ENCODE results near the gene BANP. TPM values are rescaled to one million over a fixed set of nuclear protein-coding genes. Genes with fewer than 3 reads are reported as not detected.

The BANP gene
- total RNA-seq, 1 experiment from 2014 or later: 37.2 TPM

DNA sequence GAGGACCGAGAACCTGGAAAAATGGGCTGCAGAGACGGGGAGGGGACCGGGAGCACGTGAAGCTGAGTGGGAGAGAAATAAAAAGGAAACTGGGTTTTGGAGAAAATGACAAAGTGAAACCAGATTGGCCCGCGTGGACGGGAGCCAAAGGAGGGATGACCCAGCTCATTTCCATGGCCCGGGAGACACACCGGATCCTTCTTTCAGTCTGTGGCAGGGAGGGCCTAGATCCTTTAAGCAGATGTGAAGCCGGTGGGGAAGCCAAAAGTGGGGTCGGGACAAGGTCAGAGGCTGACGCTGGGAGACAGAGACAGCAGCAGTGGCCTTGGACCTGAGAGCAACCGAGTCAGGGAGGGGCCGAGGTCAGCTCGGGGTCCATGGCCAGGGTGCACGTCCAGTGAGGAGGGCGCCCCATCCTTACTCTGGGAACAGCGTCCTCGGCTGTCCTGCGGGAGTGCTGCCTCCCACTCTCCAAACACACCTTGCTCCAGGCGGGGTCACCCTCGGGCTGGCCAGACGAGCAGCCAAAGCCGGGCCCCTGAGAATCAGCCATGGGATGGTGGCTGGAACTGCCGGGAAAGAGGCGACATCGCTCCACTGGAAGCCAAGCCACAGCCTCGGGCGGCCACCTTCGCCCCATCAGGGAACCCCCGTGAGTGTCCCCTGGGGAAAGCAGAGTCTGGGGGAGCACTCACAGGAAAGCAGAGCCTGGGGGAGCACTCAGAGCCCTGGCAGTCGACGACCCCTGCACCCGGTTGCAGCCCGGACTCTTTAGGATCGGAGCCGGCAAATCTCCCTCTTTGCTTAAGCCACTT is 32.2 kb upstream of the BANP start:
- Histone ChIP-seq H3K27ac (ENCODE audit: low read depth, low read length) (no peak overlapping the region), H3K4me3 (replicated peaks in 1 of 2; ENCODE audit: low read depth in 1 of 2, low read length in 2 of 2) (no peak overlapping the region), H4K20me1 (ENCODE audit: insufficient read depth) (no peaks in the 10 kb centered on the region), H3K4me1 (ENCODE audit: control insufficient read depth in 1 of 2, insufficient read depth in 2 of 2, low read length in 2 of 2) (peaks cover 0 to 6% of the 10 kb centered on the region in 2 experiments; a peak in 1 of 4 replicates), H2AFZ (ENCODE audit: low read depth, low read length, poor library complexity, severe bottlenecking) (no peak overlapping the region), H3K9me3 (ENCODE audit: control insufficient read depth in 1 of 2, insufficient read depth in 1 of 2, low read depth in 1 of 2, low read length in 2 of 2) (no peaks in the 10 kb centered on the region), H3K9me2 (ENCODE audit: insufficient read depth) (no peaks in the 10 kb centered on the region), H3K79me2 (ENCODE audit: insufficient read depth, low read length) (no peaks in the 10 kb centered on the region), H3K9ac (ENCODE audit: low read length) (no peak overlapping the region), H3K36me3 (ENCODE audit: control insufficient read depth in 1 of 2, insufficient read depth in 2 of 2, low read length in 2 of 2) (no peaks in the 10 kb centered on the region), H3K4me2 (ENCODE audit: low read length) (no peak overlapping the region), H3K27me3 (ENCODE audit: insufficient read depth, low read length) (no peaks in the 10 kb centered on the region)
- no peak for TF ChIP-seq ZFX (IDR thresholded peaks at IDR 0.05)
- TF ChIP-seq SRF (IDR thresholded peaks at IDR 0.05; ENCODE audit: low read depth): no peak
- TF ChIP-seq, protein P1, sequence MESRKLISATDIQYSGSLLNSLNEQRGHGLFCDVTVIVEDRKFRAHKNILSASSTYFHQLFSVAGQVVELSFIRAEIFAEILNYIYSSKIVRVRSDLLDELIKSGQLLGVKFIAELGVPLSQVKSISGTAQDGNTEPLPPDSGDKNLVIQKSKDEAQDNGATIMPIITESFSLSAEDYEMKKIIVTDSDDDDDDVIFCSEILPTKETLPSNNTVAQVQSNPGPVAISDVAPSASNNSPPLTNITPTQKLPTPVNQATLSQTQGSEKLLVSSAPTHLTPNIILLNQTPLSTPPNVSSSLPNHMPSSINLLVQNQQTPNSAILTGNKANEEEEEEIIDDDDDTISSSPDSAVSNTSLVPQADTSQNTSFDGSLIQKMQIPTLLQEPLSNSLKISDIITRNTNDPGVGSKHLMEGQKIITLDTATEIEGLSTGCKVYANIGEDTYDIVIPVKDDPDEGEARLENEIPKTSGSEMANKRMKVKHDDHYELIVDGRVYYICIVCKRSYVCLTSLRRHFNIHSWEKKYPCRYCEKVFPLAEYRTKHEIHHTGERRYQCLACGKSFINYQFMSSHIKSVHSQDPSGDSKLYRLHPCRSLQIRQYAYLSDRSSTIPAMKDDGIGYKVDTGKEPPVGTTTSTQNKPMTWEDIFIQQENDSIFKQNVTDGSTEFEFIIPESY (IDR thresholded peaks at IDR 0.05; ENCODE audit: extremely low read depth, insufficient replicate concordance, low read length): no peak
- no peak for TF ChIP-seq EZH2 (IDR thresholded peaks at IDR 0.05)
- no peak for TF ChIP-seq ELF1 (IDR thresholded peaks at IDR 0.05; ENCODE audit: borderline replicate concordance, low read depth)
- TF ChIP-seq EZH2phosphoT487 (IDR thresholded peaks at IDR 0.05; ENCODE audit: borderline replicate concordance): no peak
- TF ChIP-seq SIN3A (IDR thresholded peaks at IDR 0.05; ENCODE audit: low read depth): no peak
- TF ChIP-seq JUND (IDR thresholded peaks at IDR 0.05): no peak
- no peak for TF ChIP-seq RAD21 (IDR thresholded peaks at IDR 0.05; ENCODE audit: low read depth)
- no peak for TF ChIP-seq POLR2AphosphoS5 (IDR thresholded peaks at IDR 0.05; ENCODE audit: low read depth, low read length)
- no peak for TF ChIP-seq SP1 (IDR thresholded peaks at IDR 0.05; ENCODE audit: low read depth)
- TF ChIP-seq, protein P2, sequence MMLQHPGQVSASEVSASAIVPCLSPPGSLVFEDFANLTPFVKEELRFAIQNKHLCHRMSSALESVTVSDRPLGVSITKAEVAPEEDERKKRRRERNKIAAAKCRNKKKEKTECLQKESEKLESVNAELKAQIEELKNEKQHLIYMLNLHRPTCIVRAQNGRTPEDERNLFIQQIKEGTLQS (IDR thresholded peaks at IDR 0.05): no peak
- TF ChIP-seq FOSL1 (IDR thresholded peaks at IDR 0.05; ENCODE audit: low read depth): no peak
- TF ChIP-seq CEBPB (IDR thresholded peaks at IDR 0.05; ENCODE audit: low read depth): no peak
- TF ChIP-seq, protein P3, sequence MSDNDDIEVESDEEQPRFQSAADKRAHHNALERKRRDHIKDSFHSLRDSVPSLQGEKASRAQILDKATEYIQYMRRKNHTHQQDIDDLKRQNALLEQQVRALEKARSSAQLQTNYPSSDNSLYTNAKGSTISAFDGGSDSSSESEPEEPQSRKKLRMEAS (IDR thresholded peaks at IDR 0.05): no peak
- no peak for TF ChIP-seq YY1 (IDR thresholded peaks at IDR 0.05; ENCODE audit: extremely low read depth, insufficient replicate concordance, low read depth, low read length)
- TF ChIP-seq EGR1 (IDR thresholded peaks at IDR 0.05; ENCODE audit: low read depth): no peak
- TF ChIP-seq ZNF274 (IDR thresholded peaks at IDR 0.05; ENCODE audit: low read depth, low read length): no peak
- intact Hi-C loops (cut with micrococcal nuclease): no loop called here
- CTCF ChIA-PET: no interaction called here
- BruUV-seq (replicated peaks): no TSS peak
- RAD21 ChIA-PET (ENCODE audit: low non-redundant PET in 1 of 2, low total read pairs in 2 of 2, uncharacterized antibody in 2 of 2, unreplicated experiment in 2 of 2): no interaction called here
- ATAC-seq: no peak
- POLR2A ChIA-PET: interaction anchor here (0.7 kb wide), 1 partner anchor 26 kb away, joined by 3 read pairs; no protein-coding TSS in a partner anchor
- no peak for DNase-seq (ENCODE audit: low read depth, low spot score)

Data from HCT116 (cell line).